CD8-positive, alpha-beta memory T cell (primary cell): ENCODE data around the gene SF3B2. TPM values are rescaled to one million over a fixed set of nuclear protein-coding genes. Genes with fewer than 3 reads are reported as not detected.

ENCODE experiments used
- CTCF ChIA-PET: fragments of 350-600 bp; sonication (Branson Sonifier 250); formaldehyde crosslinking; loops from one replicate; lab custom pipeline; 2021; ENCODE audit warnings: antibody characterized with exemption; lab: Charles Lee
- POLR2A ChIA-PET: fragments of 350-600 bp; sonication (Branson Sonifier 250); formaldehyde crosslinking; loops from one replicate; lab custom pipeline; 2021; ENCODE audit warnings: antibody characterized with exemption; lab: Charles Lee
- DNase-seq, 5 donors: peaks; one replicate each; pipeline versions ENCODE4 v3.0.0 to v3.0.0-alpha.2; 2020 to 2022; ENCODE audit warnings: mixed read lengths in 1 of 5
- H3K27ac ChIP-seq: one replicate; pipeline ENCODE4 v1.7.0; 2013; ENCODE audit warnings: low read depth, mild to moderate bottlenecking, low read length, moderate library complexity
- H3K27me3 ChIP-seq: 2 replicates; pipeline ENCODE4 v1.7.0; 2013; ENCODE audit warnings: low read length, mild to moderate bottlenecking; ENCODE audit not compliant: insufficient read depth, poor library complexity, severe bottlenecking
- H3K36me3 ChIP-seq: 2 replicates; pipeline ENCODE4 v1.7.0; 2013; ENCODE audit warnings: mild to moderate bottlenecking, low read length, moderate library complexity; ENCODE audit not compliant: insufficient read depth
- H3K4me1 ChIP-seq: 2 replicates; pipeline ENCODE4 v1.7.0; 2013; ENCODE audit warnings: mild to moderate bottlenecking, low read length, moderate library complexity; ENCODE audit not compliant: insufficient read depth
- H3K4me3 ChIP-seq: 2 replicates; pipeline ENCODE4 v1.7.0; 2013; ENCODE audit warnings: mild to moderate bottlenecking, low read length
- H3K9me3 ChIP-seq: 2 replicates; pipeline ENCODE4 v1.7.0; 2013; ENCODE audit warnings: mild to moderate bottlenecking, low read length
- H3K27ac Mint-ChIP-seq, 8 donors: one replicate each; pipeline ENCODE4 v1.8.0; 2020 to 2021; ENCODE audit warnings: mixed read lengths in 8 of 8, mild to moderate bottlenecking in 6 of 8, inconsistent platforms in 3 of 8, moderate library complexity in 3 of 8
- H3K27me3 Mint-ChIP-seq, 2 donors: one replicate each; pipeline ENCODE4 v1.8.0; 2020 to 2021; ENCODE audit warnings: mixed read lengths in 2 of 2, mild to moderate bottlenecking in 1 of 2, moderate library complexity in 1 of 2
- H3K36me3 Mint-ChIP-seq, 3 donors: one replicate each; pipeline ENCODE4 v1.8.0; 2020 to 2021; ENCODE audit warnings: mixed read lengths in 3 of 3, inconsistent platforms in 1 of 3, mild to moderate bottlenecking in 1 of 3
- H3K4me1 Mint-ChIP-seq, 3 donors: one replicate each; pipeline ENCODE4 v1.8.0; 2020 to 2021; ENCODE audit warnings: mixed read lengths in 3 of 3, inconsistent platforms in 1 of 3, mild to moderate bottlenecking in 1 of 3
- H3K4me3 Mint-ChIP-seq, 7 donors: one replicate each; pipeline ENCODE4 v1.8.0; 2020 to 2021; ENCODE audit warnings: mixed read lengths in 7 of 7, mild to moderate bottlenecking in 6 of 7, moderate library complexity in 4 of 7, inconsistent platforms in 2 of 7
- H3K9me3 Mint-ChIP-seq, 5 donors: one replicate each; pipeline ENCODE4 v1.8.0; 2020 to 2022; ENCODE audit warnings: mixed read lengths in 5 of 5, mild to moderate bottlenecking in 3 of 5, moderate library complexity in 2 of 5, inconsistent platforms in 1 of 5
- polyA plus RNA-seq: library from polyadenylated mRNA; unstranded; fragments of 300-500 nt; fragmentation: Illumina TruSeq; gene quantifications from one replicate; pipeline ENCODE4 v1.2.3, GENCODE V29; 2021
- total RNA-seq, 2 experiments: library from RNA; stranded (reverse); gene quantifications; one replicate each; pipeline ENCODE4 v1.2.3, GENCODE V29; 2021

The SF3B2 gene
- total and polyA plus RNA-seq, 3 experiments from 2014 or later, result 134 to 274 (median 261) TPM

- Mint-ChIP-seq H3K36me3 (no peaks in the 10 kb centered on the region), H3K4me3 (no peak overlapping the region), H3K27ac (no peak overlapping the region), H3K27me3 (peaks cover 16 to 28% of the 10 kb centered on the region in 2 donors), H3K4me1 (no peaks in the 10 kb centered on the region), H3K9me3 (no peaks in the 10 kb centered on the region)
- no peaks in the 10 kb centered on the region for H3K9me3 ChIP-seq
- POLR2A ChIA-PET, result no interaction called here
- no peak overlapping the region for H3K4me3 ChIP-seq
- CTCF ChIA-PET, result interaction anchor here (1.2 to 5.6 kb wide), 2 partner anchors 9 to 10 kb away, joined by 4 to 22 read pairs; no protein-coding TSS in a partner anchor
- H3K27me3 ChIP-seq, result peaks cover 16% of the 10 kb centered on the region
- no peaks in the 10 kb centered on the region for H3K4me1 ChIP-seq
- H3K27ac ChIP-seq, result peak overlapping the region; percentile 31
- DNase-seq, result no peak
- H3K36me3 ChIP-seq, result no peaks in the 10 kb centered on the region
Measured at GRCh38 chr11:66012946-66013761, 39.0 kb upstream of the SF3B2 start.

DNA sequence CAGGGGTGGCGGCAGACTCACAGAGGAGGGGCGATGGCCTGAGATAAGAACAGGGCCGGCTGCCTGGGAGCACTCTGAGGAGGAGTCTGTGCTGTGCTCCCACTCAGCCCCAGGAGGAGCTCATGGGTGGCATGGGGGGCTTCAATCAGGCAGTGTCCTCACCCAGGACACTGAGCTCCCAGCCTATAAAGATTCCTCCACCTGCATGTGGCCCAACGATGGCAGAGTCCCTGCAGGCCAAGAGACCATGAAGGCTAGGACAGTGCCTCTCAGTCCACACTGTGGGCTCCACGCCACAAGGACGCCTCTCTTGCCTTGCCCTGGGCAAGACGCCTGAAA is 38.4 kb upstream of the SF3B2 start:
- Histone ChIP-seq H3K36me3 (no peaks in the 10 kb centered on the region), H3K4me1 (no peaks in the 10 kb centered on the region), H3K27ac (no peak overlapping the region), H3K27me3 (peaks cover 16% of the 10 kb centered on the region), H3K4me3 (no peak overlapping the region), H3K9me3 (no peaks in the 10 kb centered on the region)
- Mint-ChIP-seq H3K36me3 (no peaks in the 10 kb centered on the region), H3K4me1 (no peaks in the 10 kb centered on the region), H3K27me3 (peaks cover 16 to 28% of the 10 kb centered on the region in 2 donors), H3K4me3 (no peak overlapping the region), H3K9me3 (no peaks in the 10 kb centered on the region), H3K27ac (no peak overlapping the region)
- no peak for DNase-seq
- POLR2A ChIA-PET, result no interaction called here
- CTCF ChIA-PET, result interaction anchor here (1.2 to 5.6 kb wide), 2 partner anchors 9 to 11 kb away, joined by 4 to 22 read pairs; no protein-coding TSS in a partner anchor

DNA sequence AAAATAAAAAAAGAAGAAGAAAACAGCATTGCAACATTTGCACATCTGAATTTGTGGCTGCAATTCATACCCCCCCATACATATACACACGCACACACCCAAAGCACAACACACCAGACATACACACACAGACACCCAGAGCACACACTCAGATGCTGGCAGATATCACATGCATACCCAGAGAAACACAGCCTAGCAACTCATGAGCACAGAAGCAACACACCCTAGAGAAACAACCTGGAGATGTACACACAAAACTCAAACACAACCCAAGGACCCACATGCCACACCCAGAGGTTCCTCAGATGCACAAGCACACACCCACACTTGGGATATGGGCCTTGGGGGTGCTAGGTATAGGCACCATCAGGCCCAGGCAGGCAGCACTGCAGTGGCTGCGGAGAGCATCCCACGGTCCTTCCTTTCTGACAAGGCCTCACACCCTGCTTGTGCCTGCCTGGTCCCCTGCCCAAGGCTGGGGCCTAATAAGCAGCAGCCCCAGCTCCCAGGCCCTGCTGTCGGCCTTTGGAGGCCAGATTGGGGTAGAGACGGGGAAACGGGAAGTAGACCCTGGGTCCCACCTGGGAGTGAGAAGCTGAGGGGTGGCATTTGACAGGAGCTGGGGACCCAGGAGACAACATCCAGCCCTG is 37.2 kb upstream of the SF3B2 start:
- no peaks in the 10 kb centered on the region for H3K4me1 Mint-ChIP-seq
- POLR2A ChIA-PET, result no interaction called here
- Histone ChIP-seq H3K27ac (no peak overlapping the region), H3K4me3 (no peak overlapping the region), H3K36me3 (no peaks in the 10 kb centered on the region), H3K27me3 (peaks cover 16% of the 10 kb centered on the region), H3K4me1 (no peaks in the 10 kb centered on the region), H3K9me3 (no peaks in the 10 kb centered on the region)
- CTCF ChIA-PET, result interaction anchor here (5.6 kb wide), 1 partner anchor 8 kb away, joined by 22 read pairs; no protein-coding TSS in a partner anchor
- H3K4me3 Mint-ChIP-seq, result no peak overlapping the region
- peaks cover 16 to 28% of the 10 kb centered on the region in 2 donors for H3K27me3 Mint-ChIP-seq
- DNase-seq, result no peak
- peak overlapping the region in 1 of 8 donors; percentile 38 for H3K27ac Mint-ChIP-seq
- no peaks in the 10 kb centered on the region for H3K9me3 Mint-ChIP-seq
- no peaks in the 10 kb centered on the region for H3K36me3 Mint-ChIP-seq

- Histone ChIP-seq H3K36me3 (no peaks in the 10 kb centered on the region), H3K9me3 (no peaks in the 10 kb centered on the region), H3K4me3 (no peak overlapping the region), H3K27ac (no peak overlapping the region), H3K4me1 (no peaks in the 10 kb centered on the region), H3K27me3 (peaks cover 16% of the 10 kb centered on the region)
- no peak overlapping the region for H3K4me3 Mint-ChIP-seq
- no peaks in the 10 kb centered on the region for H3K9me3 Mint-ChIP-seq
- no peaks in the 10 kb centered on the region for H3K4me1 Mint-ChIP-seq
- CTCF ChIA-PET, result no interaction called here
- POLR2A ChIA-PET, result no interaction called here
- peaks cover 14 to 24% of the 10 kb centered on the region in 2 donors for H3K27me3 Mint-ChIP-seq
- no peak overlapping the region for H3K27ac Mint-ChIP-seq
- H3K36me3 Mint-ChIP-seq, result no peaks in the 10 kb centered on the region
- DNase-seq, result no peak
Measured at GRCh38 chr11:66015454-66015881, 36.7 kb upstream of the SF3B2 start.

- Mint-ChIP-seq H3K36me3 (no peaks in the 10 kb centered on the region), H3K27ac (no peak overlapping the region), H3K4me3 (no peak overlapping the region), H3K27me3 (peaks cover 11 to 22% of the 10 kb centered on the region in 2 donors), H3K9me3 (no peaks in the 10 kb centered on the region), H3K4me1 (peaks cover 0 to 2% (median 0%) of the 10 kb centered on the region in 3 donors)
- POLR2A ChIA-PET, result no interaction called here
- Histone ChIP-seq H3K9me3 (no peaks in the 10 kb centered on the region), H3K27me3 (peaks cover 16% of the 10 kb centered on the region), H3K4me1 (no peaks in the 10 kb centered on the region), H3K27ac (no peak overlapping the region), H3K4me3 (no peak overlapping the region), H3K36me3 (no peaks in the 10 kb centered on the region)
- no peak for DNase-seq
- CTCF ChIA-PET, result no interaction called here
Measured at GRCh38 chr11:66015936-66016792, 36.0 kb upstream of the SF3B2 start.

DNA sequence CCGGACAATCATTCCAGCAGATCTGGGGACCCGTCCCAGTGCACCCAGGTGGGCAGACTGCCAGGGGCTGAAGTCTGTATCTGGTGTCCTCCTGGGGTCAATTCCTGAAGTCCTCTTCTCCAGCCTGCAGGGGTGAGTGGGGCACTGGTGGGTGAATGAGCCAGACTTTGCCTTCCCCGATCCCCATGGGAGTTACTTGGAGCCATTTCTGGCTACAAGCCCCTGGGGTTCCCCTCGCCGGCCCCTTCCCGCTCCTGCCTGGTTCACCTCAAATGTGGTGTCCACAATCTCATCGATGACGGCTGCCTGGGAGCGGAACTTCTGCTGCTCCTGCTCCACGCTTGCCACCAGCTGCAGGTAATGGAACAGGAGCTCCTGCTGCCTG is 35.4 kb upstream of the SF3B2 start:
- no peak overlapping the region for H3K27ac ChIP-seq
- no peak for DNase-seq
- Mint-ChIP-seq H3K4me3 (no peak overlapping the region), H3K9me3 (no peaks in the 10 kb centered on the region), H3K36me3 (no peaks in the 10 kb centered on the region), H3K27ac (no peak overlapping the region), H3K27me3 (peaks cover 11 to 18% of the 10 kb centered on the region in 2 donors), H3K4me1 (peaks cover 0 to 2% (median 0%) of the 10 kb centered on the region in 3 donors)
- peaks cover 13% of the 10 kb centered on the region for H3K27me3 ChIP-seq
- no peaks in the 10 kb centered on the region for H3K4me1 ChIP-seq
- no peak overlapping the region for H3K4me3 ChIP-seq
- H3K9me3 ChIP-seq, result no peaks in the 10 kb centered on the region
- ChIA-PET POLR2A (no interaction called here), CTCF (no interaction called here)
- H3K36me3 ChIP-seq, result no peaks in the 10 kb centered on the region

- no peaks in the 10 kb centered on the region for H3K36me3 ChIP-seq
- H3K27me3 ChIP-seq, result peaks cover 8% of the 10 kb centered on the region
- Mint-ChIP-seq H3K27me3 (peaks cover 11 to 15% of the 10 kb centered on the region in 2 donors), H3K27ac (no peak overlapping the region), H3K4me1 (peaks cover 0 to 4% (median under 1%) of the 10 kb centered on the region in 3 donors), H3K9me3 (no peaks in the 10 kb centered on the region), H3K4me3 (no peak overlapping the region), H3K36me3 (no peaks in the 10 kb centered on the region)
- POLR2A ChIA-PET, result no interaction called here
- no peaks in the 10 kb centered on the region for H3K9me3 ChIP-seq
- DNase-seq, result no peak
- CTCF ChIA-PET, result no interaction called here
- H3K4me1 ChIP-seq, result peaks cover 2% of the 10 kb centered on the region
- H3K4me3 ChIP-seq, result no peak overlapping the region
- H3K27ac ChIP-seq, result no peak overlapping the region
Measured at GRCh38 chr11:66017321-66017720, 34.8 kb upstream of the SF3B2 start.
